GM18909 (cell line): ENCODE measurements around the gene ALG14.
"Not testable (repeated sequence)": the region's sequence is repeated elsewhere in the genome, so short reads cannot be mapped to it uniquely, and the experiment has no call there.

Experiments
- ATAC-seq: cut with Tn5 transposase; IDR thresholded peaks from one replicate; pipeline ENCODE4 v1.9.1; 2021; ENCODE audit warnings: mild to moderate bottlenecking; ENCODE audit not compliant: unreplicated experiment, poor library complexity

The ALG14 gene

GRCh38 chr1:94962409-94963265 is 110.1 kb downstream of the ALG14 start:
- ATAC-seq, result peak; percentile 94

- no peak for ATAC-seq
Observed at GRCh38 chr1:94961988-94962387, 110.8 kb downstream of the ALG14 start.

DNA sequence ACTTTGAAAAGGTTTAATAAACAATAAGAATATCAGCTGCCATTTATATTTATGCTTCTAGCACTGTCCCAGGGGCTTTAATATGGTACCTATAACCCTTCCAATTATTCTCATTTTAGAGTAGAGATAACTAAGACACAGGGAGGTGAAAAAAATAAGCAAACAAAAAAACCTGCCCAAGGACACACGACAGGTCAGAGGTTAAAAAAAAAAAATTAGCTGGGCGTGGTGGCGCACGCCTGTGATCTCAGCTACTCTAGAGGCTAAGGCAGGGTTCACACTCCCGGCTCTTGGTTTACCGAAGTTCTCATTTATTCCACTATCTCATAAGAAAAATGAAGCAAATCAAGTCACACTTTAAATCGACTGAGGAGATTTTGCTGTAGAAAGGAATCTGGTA is 111.2 kb downstream of the ALG14 start:
- ATAC-seq, result no peak

DNA sequence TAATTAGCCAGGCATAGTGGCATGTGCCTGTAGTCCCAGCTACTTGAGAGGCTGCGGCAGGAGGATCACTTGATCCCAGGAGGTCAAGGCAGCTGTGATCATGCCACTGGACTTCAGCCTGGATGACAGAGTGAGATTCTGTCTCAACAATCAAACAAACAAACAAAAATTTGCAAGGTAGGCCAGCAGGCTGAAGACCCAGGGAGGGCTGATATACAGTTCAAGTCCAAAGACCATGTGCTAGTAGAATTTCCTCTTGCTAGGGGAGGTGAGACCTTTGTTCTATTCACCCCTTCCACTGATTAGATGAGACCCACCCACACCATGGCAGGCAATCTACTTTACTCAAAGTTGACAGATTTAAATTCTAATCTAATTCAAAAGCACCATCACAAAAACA is 114.7 kb downstream of the ALG14 start:
- no peak for ATAC-seq

DNA sequence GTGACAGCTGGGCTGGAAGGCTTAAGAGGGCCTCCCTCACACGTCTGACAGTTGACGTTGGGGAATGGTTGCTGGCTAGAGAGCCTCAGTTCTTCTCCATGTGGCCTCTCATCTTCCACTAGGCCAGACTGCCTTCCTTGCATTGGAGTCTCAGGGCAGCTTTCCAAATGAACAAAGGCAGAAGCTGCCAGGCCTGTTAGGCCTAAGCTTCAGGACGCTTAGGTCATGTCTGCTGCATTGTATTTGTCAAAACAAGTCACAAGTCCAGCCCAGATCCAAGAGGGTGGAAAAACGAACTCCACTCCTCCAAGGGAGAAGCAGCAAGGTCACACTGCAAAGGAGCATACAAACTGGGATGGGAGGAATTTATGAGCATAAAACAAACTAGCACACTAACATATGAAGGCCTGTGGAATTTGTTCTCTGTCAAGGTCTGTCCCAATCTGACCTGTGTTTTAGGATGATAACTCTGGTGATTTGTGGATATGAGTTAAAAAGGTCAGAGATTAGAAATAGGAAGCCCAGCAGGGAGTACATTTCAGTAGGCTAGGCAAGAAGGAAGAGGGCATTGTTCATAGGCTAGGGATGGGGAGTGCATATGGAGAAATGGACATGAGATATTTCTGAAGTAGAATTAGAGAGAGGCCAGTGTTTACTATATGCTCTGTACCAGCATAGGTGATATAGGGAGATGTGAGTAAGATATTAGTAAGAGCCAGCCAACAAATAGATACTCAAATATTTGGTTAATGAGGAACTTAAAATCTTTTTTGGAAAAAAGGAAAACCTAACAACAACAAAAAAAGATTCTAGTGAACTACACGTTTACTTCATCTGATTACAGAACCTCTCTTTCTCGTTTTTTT is 116.8 kb downstream of the ALG14 start:
- ATAC-seq, result no peak

DNA sequence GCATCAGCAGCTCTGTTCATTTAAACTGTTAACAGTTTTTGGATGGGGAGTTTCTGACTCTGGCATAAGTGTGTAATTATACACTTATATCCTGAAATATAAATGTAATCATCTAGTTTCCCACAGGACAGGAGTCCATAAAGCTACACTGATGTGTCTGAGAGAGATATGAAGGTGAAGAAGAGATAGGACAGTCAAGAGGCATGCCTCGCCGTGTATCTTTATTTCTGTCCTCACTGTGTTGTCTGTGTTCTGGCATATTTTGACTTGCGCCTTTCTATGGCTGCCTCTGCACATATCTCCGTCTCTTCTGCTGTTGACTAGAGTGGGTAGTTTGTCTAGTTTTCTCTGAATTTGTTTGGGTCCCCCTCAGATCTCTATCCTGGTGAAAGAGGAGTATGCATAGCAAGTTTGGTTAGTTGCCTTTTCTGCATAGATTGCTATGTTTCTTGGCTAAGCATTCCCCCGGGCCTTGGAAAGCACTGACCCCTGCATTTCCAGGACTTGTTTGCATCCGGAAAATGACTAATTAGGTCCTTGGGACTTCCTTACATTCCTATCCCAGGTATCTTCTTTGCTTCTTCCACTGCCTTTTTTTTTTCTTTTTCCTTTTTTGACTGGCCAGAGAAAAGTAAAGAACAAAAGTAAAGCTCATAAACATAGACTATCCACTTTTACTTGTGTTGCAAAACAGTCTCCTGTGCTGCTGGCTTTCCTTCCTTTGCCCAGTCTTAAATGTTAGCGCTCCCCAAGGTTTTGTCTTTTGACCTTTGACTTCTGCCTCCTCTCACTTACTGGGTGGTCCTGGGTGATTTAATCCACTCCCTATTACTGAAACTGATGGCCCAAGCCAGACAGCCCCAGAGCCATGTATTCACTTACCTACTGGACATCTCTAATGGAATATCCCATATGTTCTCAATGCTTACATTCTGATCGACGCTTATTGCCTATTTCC is 118.2 kb downstream of the ALG14 start:
- ATAC-seq, result no peak

DNA sequence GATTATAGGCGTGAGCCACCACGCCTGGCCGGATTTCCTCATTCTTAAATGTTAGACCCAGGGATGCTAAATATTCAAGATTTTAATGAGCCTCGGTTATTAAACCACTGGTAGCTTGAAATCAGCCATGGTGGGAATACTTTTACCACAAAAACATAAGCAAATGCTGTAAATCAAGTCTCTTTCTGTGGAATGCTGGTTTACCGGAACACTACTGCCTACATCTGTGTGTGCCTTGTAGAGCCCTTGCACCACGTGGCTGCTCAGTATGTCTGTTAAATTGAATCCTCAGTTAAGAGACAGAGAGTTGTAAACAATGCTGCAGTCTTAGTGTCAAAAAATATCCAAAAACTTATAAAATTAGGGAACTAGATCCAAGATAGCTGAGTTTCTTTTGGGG is 119.0 kb downstream of the ALG14 start:
- ATAC-seq, result no peak

DNA sequence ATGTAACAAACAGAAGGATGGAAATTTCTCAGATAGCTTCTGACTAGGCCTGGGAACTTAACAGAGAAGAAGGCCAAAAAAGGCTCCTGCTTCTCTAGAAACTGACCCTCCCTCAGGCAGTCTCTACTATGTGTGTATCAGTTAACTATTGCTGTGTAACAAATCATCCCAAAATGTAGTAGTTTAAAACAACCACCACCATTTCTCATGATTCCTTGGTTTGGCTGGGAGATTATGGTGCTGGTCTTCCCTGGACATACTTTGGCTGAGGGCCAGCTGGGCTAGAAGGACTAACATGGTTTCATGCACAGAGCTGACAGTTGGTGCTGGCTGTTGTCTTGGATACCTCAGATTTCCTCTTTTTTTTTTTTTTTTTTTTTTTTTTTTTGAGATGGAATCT is 119.6 kb downstream of the ALG14 start:
- no peak for ATAC-seq

GRCh38 chr1:94952539-94952938 is 120.2 kb downstream of the ALG14 start:
- ATAC-seq, result no peak

- no peak for ATAC-seq
Observed at GRCh38 chr1:94951509-94952208, 121.1 kb downstream of the ALG14 start.

DNA sequence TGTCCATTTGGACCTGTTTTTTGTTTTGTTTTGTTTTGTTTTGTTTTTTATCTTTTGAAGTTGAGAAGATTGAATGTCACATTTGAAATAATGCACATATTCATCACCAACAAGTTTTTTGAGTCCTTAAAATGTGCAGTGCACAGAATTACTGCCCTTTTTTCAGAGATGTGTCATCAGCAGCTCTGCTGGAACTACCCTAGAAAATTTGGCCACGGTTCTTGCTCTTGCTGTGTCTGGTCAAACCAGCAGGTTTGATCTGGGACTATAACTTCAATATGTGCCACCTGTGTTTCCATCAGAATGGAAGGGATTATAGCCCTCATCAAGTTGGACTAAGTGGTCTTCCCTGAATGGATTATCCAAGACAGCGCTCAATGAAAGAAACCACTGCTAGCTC is 121.7 kb downstream of the ALG14 start:
- ATAC-seq, result no peak

DNA sequence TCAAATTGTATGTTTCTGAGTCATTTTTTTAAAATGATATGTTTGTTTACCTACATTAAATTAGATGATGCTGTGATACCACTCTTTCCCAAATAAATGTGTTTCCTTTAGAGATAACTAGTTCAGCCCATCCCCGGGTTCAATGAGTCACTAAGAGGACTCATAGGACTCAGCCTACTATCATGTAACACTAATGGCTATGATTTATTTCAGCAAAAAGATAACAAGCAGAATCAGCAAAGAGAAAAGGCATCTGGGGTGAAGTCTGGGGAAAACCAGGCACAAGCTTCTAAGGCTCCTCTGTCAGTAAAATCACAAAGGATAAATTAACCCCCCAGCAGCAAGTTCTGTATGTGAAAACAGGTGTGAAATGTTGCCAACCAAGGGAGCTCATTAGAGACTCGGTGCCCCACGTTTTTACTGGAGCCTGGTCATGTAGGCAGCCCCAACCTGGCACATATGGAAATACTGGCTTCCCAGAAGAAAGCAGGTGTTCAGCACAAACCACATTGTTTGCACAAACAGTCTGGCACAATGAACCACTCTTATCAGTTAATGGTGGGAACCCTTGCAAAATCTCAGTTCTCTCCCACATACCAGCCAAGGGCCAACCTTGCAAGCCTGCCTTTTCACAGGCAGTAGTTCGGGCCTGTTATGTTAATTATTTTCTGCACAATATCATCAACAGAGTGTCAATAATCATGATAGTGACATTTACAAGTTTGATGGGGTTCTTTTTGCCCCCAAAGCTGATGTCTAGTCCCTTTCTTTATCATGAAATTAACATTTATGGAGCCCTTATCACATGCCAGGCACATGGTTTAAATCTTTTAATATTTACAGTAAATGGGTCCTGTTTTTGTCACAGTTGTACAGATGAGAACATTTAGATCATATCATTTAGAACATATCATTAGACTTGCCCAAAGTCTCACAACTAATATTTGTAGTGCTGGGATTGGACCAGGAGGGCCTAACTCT is 122.8 kb downstream of the ALG14 start:
- no peak for ATAC-seq

DNA sequence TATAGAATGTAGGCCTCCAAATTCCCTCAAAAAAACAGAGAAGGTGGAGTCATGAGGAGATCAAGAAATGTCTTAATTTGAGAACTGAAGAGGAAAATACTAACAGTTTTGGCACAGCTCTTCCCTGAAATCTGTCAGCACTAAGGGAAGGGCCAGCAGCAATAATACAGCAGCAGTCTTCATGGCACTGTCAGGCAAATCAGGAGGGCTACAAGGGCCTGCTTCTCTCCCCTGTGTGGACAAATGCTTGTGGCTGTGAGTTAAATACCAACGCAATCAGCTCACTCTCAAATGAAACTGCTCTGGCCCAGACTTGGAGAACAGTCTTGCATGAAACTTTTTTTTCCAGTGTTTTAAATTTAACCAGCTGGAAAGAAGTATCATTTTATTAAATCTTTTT is 125.3 kb downstream of the ALG14 start:
- no peak for ATAC-seq

DNA sequence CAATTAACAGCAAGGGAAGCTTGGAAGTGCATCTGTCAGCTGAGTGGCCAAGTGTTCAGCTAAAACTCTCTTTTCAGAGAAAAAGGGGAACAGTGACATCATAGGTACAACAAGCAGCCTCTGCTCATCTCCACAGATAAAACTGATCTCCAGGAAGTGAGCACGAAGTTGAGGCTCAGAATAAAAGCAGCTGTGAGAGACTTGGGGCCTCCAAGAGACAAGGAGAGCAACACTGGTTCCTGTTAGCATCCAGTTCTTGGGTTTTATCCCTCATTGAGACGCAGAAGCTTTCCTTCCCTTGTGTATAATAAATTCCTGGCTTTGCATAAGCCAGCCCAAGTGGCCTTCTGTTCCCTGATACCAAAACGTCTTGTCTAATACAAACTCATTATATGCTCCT is 125.9 kb downstream of the ALG14 start:
- ATAC-seq, result no peak

- peak; percentile 75 for ATAC-seq
Observed at GRCh38 chr1:94942171-94943128, 130.3 kb downstream of the ALG14 start.

DNA sequence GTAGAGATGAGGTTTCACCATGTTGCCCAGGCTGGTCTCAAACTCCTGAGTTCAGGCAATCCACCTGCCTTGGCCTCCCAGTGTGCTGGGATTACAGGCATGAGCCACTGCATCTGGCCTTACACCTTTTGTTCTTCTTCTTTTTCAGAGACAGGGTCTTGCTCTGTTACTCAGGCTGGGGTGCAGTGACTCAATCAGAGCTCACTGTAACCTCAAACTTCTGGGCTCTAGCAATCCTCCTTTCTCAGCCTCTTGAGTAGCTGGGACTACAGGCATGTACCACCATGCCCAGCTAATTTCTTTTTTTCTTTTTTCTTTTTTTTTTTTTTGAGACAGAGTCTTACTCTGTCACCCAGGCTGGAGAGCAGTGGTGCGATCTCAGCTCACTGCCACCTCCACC is 131.3 kb downstream of the ALG14 start:
- not testable (repeated sequence) for ATAC-seq

DNA sequence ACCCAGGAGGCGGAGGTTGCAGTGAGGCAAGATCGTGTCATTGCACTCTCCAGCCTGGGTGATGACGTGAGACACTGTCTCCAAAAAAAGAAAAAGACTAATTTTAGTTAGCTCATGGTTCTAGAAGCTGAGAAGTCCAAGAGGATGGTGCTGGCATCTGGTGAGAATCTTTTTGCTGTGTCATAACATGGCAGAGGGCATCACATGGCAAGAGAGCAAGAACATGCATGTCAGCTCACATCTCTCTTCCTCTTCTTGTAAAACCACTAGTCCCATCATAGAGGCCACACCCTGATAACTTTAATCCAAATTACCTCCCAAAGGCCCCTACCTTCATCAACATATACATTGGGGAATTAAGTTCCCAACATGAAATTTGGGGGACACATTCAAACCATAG is 132.0 kb downstream of the ALG14 start:
- no peak for ATAC-seq

DNA sequence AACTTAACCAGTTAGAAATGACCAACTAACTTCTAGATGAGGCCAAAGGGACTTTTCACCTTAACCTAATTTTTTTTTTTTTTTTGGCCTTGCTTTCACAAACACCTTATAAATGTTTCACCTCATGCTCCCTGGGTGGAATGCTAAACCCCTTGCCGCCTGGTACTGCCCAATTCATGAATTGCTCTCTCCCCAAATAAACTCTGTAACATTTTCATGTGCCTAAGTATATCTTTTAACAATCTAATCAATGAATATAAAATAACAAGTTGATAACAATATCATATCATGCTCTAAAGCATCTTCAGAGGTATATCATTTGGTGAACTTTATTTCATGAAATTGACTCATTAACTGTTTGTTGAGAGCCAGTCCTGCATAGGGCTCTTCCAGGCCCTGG is 134.9 kb downstream of the ALG14 start:
- ATAC-seq, result no peak
